GM19372 (cell line): ENCODE data around the gene C3orf49.

Source experiments
- ATAC-seq: cut with Tn5 transposase; IDR thresholded peaks from one replicate; pipeline ENCODE4 v1.9.1; 2021; ENCODE audit warnings: mild to moderate bottlenecking, low read depth, moderate library complexity; ENCODE audit not compliant: unreplicated experiment

C3orf49 gene

GRCh38 chr3:63819151-63819398 is at the start of gene C3orf49:
Gene C3orf49, plus strand, starts transcription at chr3:63819299. Its CDS starts 173 bp downstream, at chr3:63819472.
- ATAC-seq, result no peak

GRCh38 chr3:63774781-63775180 is 44.3 kb upstream of the C3orf49 start:
- ATAC-seq, result no peak

GRCh38 chr3:63779227-63779626 is 39.9 kb upstream of the C3orf49 start:
- ATAC-seq, result no peak

- ATAC-seq, result no peak
Measured at GRCh38 chr3:63791974-63792373, 27.1 kb upstream of the C3orf49 start.

GRCh38 chr3:63795438-63795837 is 23.7 kb upstream of the C3orf49 start:
- ATAC-seq, result no peak

GRCh38 chr3:63798544-63798943 is 20.6 kb upstream of the C3orf49 start:
- no peak for ATAC-seq

GRCh38 chr3:63798949-63799348 is 20.1 kb upstream of the C3orf49 start:
- ATAC-seq, result no peak

- no peak for ATAC-seq
Measured at GRCh38 chr3:63800097-63800496, 19.0 kb upstream of the C3orf49 start.

GRCh38 chr3:63803911-63804310 is 15.2 kb upstream of the C3orf49 start:
- ATAC-seq, result no peak

GRCh38 chr3:63807961-63808565 is 11.0 kb upstream of the C3orf49 start:
- ATAC-seq, result no peak

- no peak for ATAC-seq
Measured at GRCh38 chr3:63808633-63809032, 10.5 kb upstream of the C3orf49 start.

- no peak for ATAC-seq
Measured at GRCh38 chr3:63809607-63810006, 9.5 kb upstream of the C3orf49 start.

- no peak for ATAC-seq
Measured at GRCh38 chr3:63814237-63814636, 4.9 kb upstream of the C3orf49 start.

GRCh38 chr3:63817225-63817624 is 1.9 kb upstream of the C3orf49 start:
- ATAC-seq, result no peak

- peak; percentile 80 for ATAC-seq
Measured at GRCh38 chr3:63818282-63819150, 583 bp upstream of the C3orf49 start.

GRCh38 chr3:63824309-63824708 is 5.2 kb downstream of the C3orf49 start:
- no peak for ATAC-seq

- ATAC-seq, result no peak
Measured at GRCh38 chr3:63830526-63830925, 11.4 kb downstream of the C3orf49 start.

- no peak for ATAC-seq
Measured at GRCh38 chr3:63832395-63832794, 13.3 kb downstream of the C3orf49 start.

- ATAC-seq, result no peak
Measured at GRCh38 chr3:63841704-63842103, 22.6 kb downstream of the C3orf49 start.

GRCh38 chr3:63842127-63842526 is 23.0 kb downstream of the C3orf49 start:
- no peak for ATAC-seq

- ATAC-seq, result no peak
Measured at GRCh38 chr3:63845215-63845614, 26.1 kb downstream of the C3orf49 start.

- ATAC-seq, result no peak
Measured at GRCh38 chr3:63847718-63848450, 28.8 kb downstream of the C3orf49 start.
